Measurements from ENCODE around the gene NDUFB2.
"Not testable (repeated sequence)": the region's sequence is repeated elsewhere in the genome, so short reads cannot be mapped to it uniquely, and the experiment has no call there.

Gene NDUFB2

GRCh38 chr7:140691376-140692045 is 5.0 kb upstream of the NDUFB2 start:
- DNase-seq (ENCODE audit: extremely low spot score): no peak
- ChIA-PET POLR2A (no interaction called here), CTCF (interaction anchor here (1.3 kb wide), 1 partner anchor 16 kb away, joined by 3 read pairs; no protein-coding TSS in a partner anchor)
- no peak for TF ChIP-seq TARDBP (IDR thresholded peaks at IDR 0.05)
- TF ChIP-seq BHLHE40 (IDR thresholded peaks at IDR 0.05; ENCODE audit: borderline replicate concordance): no peak
- no peak for TF ChIP-seq ELF4 (IDR thresholded peaks at IDR 0.05)

GRCh38 chr7:140693849-140694248 is 2.7 kb upstream of the NDUFB2 start:
- POLR2A ChIA-PET; DNase-seq (ENCODE audit: extremely low spot score); CTCF ChIA-PET: not testable (repeated sequence)

GRCh38 chr7:140694592-140694991 is 1.9 kb upstream of the NDUFB2 start:
- no peak for DNase-seq (ENCODE audit: extremely low spot score)
- TF ChIP-seq PKNOX1 (IDR thresholded peaks at IDR 0.05) (no peak), ELF4 (IDR thresholded peaks at IDR 0.05) (no peak), NFRKB (IDR thresholded peaks at IDR 0.05) (no peak), BHLHE40 (IDR thresholded peaks at IDR 0.05; ENCODE audit: borderline replicate concordance) (no peak), HDGF (IDR thresholded peaks at IDR 0.05; ENCODE audit: borderline replicate concordance) (no peak), FOXA1 (IDR thresholded peaks at IDR 0.05) (no peak), SUZ12 (IDR thresholded peaks at IDR 0.05) (no peak), SP1 (IDR thresholded peaks at IDR 0.05) (no peak), FOXK2 (IDR thresholded peaks at IDR 0.05) (no peak), ZNF384 (IDR thresholded peaks at IDR 0.05) (no peak)
- ChIA-PET POLR2A (no interaction called here), CTCF (no interaction called here)

- DNase-seq (ENCODE audit: extremely low spot score): no peak
- ChIA-PET CTCF (no interaction called here), POLR2A (interaction anchor here (1.1 to 1.4 kb wide), 2 partner anchors 10 to 20 kb away, joined by 4 to 6 read pairs; no protein-coding TSS in a partner anchor)
- TF ChIP-seq SP1 (IDR thresholded peaks at IDR 0.05): no peak
- TF ChIP-seq BHLHE40 (IDR thresholded peaks at IDR 0.05; ENCODE audit: borderline replicate concordance): no peak
- no peak for TF ChIP-seq ELF4 (IDR thresholded peaks at IDR 0.05)
- no peak for TF ChIP-seq ARNT (IDR thresholded peaks at IDR 0.05)
- TF ChIP-seq L3MBTL2 (conservative IDR thresholded peaks at IDR 0.05): no peak
- TF ChIP-seq FOXK2 (IDR thresholded peaks at IDR 0.05): no peak
- TF ChIP-seq NFRKB (IDR thresholded peaks at IDR 0.05): no peak
- TF ChIP-seq TARDBP (IDR thresholded peaks at IDR 0.05): no peak
- no peak for TF ChIP-seq SUZ12 (IDR thresholded peaks at IDR 0.05)
- no peak for TF ChIP-seq FOXA1 (IDR thresholded peaks at IDR 0.05)
- no peak for TF ChIP-seq HDGF (IDR thresholded peaks at IDR 0.05; ENCODE audit: borderline replicate concordance)
- no peak for TF ChIP-seq ZNF384 (IDR thresholded peaks at IDR 0.05)
- no peak for TF ChIP-seq CTBP1 (IDR thresholded peaks at IDR 0.05; ENCODE audit: borderline replicate concordance)
- no peak for TF ChIP-seq LEF1 (IDR thresholded peaks at IDR 0.05; ENCODE audit: borderline replicate concordance)
- TF ChIP-seq PKNOX1 (IDR thresholded peaks at IDR 0.05): no peak
- no peak for TF ChIP-seq FOXM1 (IDR thresholded peaks at IDR 0.05; ENCODE audit: borderline replicate concordance)
These were observed 1.1 kb upstream of the NDUFB2 start for GRCh38 chr7:140695381-140695780.

GRCh38 chr7:140696024-140696679 is 356 bp upstream of the NDUFB2 start:
- DNase-seq (ENCODE audit: extremely low spot score): peak; percentile 99
- POLR2A ChIA-PET: interaction anchor here (1.0 to 1.4 kb wide), 3 partner anchors 10 to 21 kb away, joined by 3 to 6 read pairs (median 4); no protein-coding TSS in a partner anchor
- CTCF ChIA-PET: no interaction called here
- TF ChIP-seq ZNF384 (IDR thresholded peaks at IDR 0.05) (peak; percentile 95), TARDBP (IDR thresholded peaks at IDR 0.05) (no peak)

GRCh38 chr7:140697447-140698143 is 1.1 kb downstream of the NDUFB2 start:
- TF ChIP-seq ARNT (IDR thresholded peaks at IDR 0.05): no peak
- no peak for TF ChIP-seq SUZ12 (IDR thresholded peaks at IDR 0.05)
- TF ChIP-seq HDGF (IDR thresholded peaks at IDR 0.05; ENCODE audit: borderline replicate concordance): no peak
- peak; percentile 95; the same call in 1 of the 2 replicates for TF ChIP-seq PKNOX1 (IDR thresholded peaks at IDR 0.05)
- no peak for TF ChIP-seq FOXK2 (IDR thresholded peaks at IDR 0.05)
- TF ChIP-seq ZNF384 (IDR thresholded peaks at IDR 0.05): no peak
- CTCF ChIA-PET: no interaction called here
- no peak for DNase-seq (ENCODE audit: extremely low spot score)
- POLR2A ChIA-PET: interaction anchor here (1.0 kb wide), 2 partner anchors 41 to 375 kb away, joined by 3 read pairs; no protein-coding TSS in a partner anchor
